Effector memory CD4-positive, alpha-beta T cell (primary cell): ENCODE data around the gene FXYD5.

Source experiments
- DNase-seq, 3 donors: peaks; one replicate each; pipeline ENCODE4 v3.0.0-alpha.2; 2020
- H3K27ac ChIP-seq: 2 replicates; pipeline ENCODE4 v1.7.0; 2013; ENCODE audit warnings: mild to moderate bottlenecking, low read length, moderate library complexity; ENCODE audit not compliant: insufficient read depth, poor library complexity, severe bottlenecking
- H3K27me3 ChIP-seq: replicated peaks from 2 replicates; pipeline ENCODE4 v1.7.0; 2013; ENCODE audit warnings: mild to moderate bottlenecking, low read length; ENCODE audit not compliant: insufficient read depth, control insufficient read depth, poor library complexity, severe bottlenecking
- H3K36me3 ChIP-seq: 2 replicates; pipeline ENCODE4 v1.7.0; 2013; ENCODE audit warnings: mild to moderate bottlenecking, low read length, moderate library complexity; ENCODE audit not compliant: control insufficient read depth, insufficient read depth
- H3K4me1 ChIP-seq: 2 replicates; pipeline ENCODE4 v1.7.0; 2013; ENCODE audit warnings: low read length, mild to moderate bottlenecking; ENCODE audit not compliant: control insufficient read depth, insufficient read depth, poor library complexity, severe bottlenecking
- H3K4me3 ChIP-seq: 2 replicates; pipeline ENCODE4 v1.7.0; 2013; ENCODE audit warnings: low read length, low read depth, mild to moderate bottlenecking; ENCODE audit not compliant: insufficient read depth, poor library complexity, severe bottlenecking
- H3K9me3 ChIP-seq: 2 replicates; pipeline ENCODE4 v1.7.0; 2013; ENCODE audit warnings: mild to moderate bottlenecking, low read length, moderate library complexity; ENCODE audit not compliant: control insufficient read depth

The FXYD5 gene

DNA sequence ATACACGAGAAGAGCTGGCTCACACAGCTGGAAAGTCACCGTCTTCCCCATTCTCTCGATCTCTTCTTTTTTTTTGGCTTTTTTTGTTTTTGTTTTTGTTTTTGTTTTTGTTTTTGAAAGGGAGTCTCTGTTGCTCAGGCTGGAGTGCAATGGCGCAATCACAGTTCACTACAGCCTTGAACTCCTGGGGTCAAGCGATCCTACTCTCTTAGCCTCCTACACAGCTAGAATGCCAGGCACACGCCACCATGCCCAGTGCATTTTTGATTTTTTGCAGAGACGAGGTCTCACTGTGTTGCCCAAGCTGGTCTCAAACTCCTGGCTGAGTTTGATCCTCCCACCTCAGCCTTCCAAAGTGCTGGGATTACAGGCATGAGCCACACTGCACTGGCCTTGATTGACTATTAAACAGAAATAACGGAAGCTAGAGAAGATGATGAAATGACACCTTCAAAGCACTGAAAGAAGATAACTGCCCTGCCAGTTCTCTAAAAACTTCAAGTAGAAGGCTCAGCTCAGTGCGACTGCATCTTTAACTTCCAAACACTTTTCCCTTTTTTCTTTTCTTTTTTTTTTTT, 34.9 kb upstream of the FXYD5 start:
- no peaks in the 10 kb centered on the region for H3K36me3 ChIP-seq
- H3K9me3 ChIP-seq: no peaks in the 10 kb centered on the region
- DNase-seq: no peak
- H3K4me3 ChIP-seq: no peak overlapping the region
- peaks cover 9% of the 10 kb centered on the region for H3K4me1 ChIP-seq
- no peaks in the 10 kb centered on the region for H3K27me3 ChIP-seq
- H3K27ac ChIP-seq: no peak overlapping the region

DNA sequence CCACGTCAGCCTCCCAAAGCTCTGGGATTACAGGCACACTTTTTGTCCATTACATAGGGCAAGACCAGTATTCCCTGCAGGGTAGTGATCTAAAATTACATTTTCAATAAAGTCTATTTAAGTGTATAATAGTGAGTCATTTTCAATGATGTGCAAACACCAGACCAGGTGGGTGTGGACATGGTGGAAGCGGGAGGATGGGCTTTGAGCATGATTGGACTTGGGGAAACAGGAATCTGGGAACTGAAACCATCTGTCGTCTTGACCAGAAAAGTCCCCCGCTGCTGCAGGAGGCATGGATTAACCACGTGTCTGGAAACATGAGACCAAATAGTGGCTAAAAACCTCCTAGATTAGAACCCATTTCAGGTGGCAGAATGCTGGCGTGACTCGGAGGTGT, 34.0 kb upstream of the FXYD5 start:
- peaks cover 5% of the 10 kb centered on the region for H3K4me1 ChIP-seq
- H3K27ac ChIP-seq: no peak overlapping the region
- no peak overlapping the region for H3K4me3 ChIP-seq

DNA sequence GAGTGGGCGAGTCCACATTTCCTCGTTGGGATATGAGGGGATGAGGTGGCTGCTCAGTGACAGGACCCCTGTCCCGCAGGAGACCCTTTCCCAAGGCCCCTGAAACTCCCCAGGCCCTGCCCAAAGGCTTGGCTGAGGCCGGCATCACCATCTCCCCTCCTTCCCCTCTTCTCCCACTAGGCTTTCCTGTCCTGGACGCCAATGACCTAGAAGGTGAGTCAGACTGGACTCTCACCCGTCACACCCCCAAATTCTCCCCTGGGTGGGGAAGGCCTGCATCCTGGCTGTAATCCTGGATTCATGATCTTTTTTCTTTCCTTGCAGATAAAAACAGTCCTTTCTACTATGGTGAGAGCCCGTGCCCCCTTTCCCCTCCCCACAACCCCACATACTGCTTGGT, 33.6 kb upstream of the FXYD5 start:
- no peak for DNase-seq
- H3K4me1 ChIP-seq: peaks cover 5% of the 10 kb centered on the region
- no peak overlapping the region for H3K27ac ChIP-seq
- no peak overlapping the region for H3K4me3 ChIP-seq
- H3K9me3 ChIP-seq: no peaks in the 10 kb centered on the region
- H3K36me3 ChIP-seq: no peaks in the 10 kb centered on the region
- no peaks in the 10 kb centered on the region for H3K27me3 ChIP-seq

More for the DNA sequence above, 34.0 kb upstream of the FXYD5 start:
- H3K9me3 ChIP-seq: no peaks in the 10 kb centered on the region
- no peak for DNase-seq
- no peaks in the 10 kb centered on the region for H3K27me3 ChIP-seq
- H3K36me3 ChIP-seq: no peaks in the 10 kb centered on the region

DNA sequence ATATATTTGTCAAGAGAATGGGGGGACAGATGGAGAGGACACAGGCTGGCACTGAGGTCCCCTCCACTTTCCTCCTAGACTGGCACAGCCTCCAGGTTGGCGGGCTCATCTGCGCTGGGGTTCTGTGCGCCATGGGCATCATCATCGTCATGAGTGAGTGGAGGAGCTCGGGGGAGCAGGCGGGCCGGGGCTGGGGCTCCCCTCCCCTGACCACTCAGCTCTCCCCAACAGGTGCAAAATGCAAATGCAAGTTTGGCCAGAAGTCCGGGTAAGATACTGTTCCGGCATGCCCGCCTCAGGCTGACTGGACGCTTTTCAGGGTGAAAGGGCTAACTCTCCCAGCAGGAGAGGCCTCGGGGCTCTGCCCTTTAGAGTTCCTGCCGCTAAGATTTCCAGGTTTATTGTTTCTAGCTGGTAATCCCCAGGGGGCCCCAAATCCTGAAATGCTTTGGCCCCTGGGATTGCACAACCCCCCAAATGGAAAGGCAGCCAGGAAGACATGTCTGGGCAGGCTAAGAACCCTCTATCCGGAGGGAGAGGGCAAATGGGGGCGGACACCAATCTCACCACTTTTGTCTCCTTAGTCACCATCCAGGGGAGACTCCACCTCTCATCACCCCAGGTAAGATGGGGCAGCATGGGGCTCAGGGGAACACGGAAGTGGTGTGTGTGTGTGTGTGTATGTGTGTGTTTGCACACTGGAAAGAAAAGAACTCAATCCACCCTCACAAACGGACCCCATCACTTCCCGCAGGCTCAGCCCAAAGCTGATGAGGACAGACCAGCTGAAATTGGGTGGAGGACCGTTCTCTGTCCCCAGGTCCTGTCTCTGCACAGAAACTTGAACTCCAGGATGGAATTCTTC, 31.6 kb upstream of the FXYD5 start:
- no peaks in the 10 kb centered on the region for H3K27me3 ChIP-seq
- H3K4me3 ChIP-seq: no peak overlapping the region
- H3K36me3 ChIP-seq: no peaks in the 10 kb centered on the region
- H3K4me1 ChIP-seq: peaks cover 5% of the 10 kb centered on the region
- no peaks in the 10 kb centered on the region for H3K9me3 ChIP-seq
- no peak for DNase-seq
- H3K27ac ChIP-seq: no peak overlapping the region

DNA sequence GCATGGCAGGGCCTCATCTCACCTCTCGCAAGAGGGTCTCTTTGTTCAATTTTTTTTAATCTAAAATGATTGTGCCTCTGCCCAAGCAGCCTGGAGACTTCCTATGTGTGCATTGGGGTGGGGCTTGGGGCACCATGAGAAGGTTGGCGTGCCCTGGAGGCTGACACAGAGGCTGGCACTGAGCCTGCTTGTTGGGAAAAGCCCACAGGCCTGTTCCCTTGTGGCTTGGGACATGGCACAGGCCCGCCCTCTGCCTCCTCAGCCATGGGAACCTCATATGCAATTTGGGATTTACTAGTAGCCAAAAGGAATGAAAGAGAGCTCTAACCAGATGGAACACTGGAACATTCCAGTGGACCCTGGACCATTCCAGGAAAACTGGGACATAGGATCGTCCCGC, 31.0 kb upstream of the FXYD5 start:
- Histone ChIP-seq H3K9me3 (no peaks in the 10 kb centered on the region), H3K4me3 (no peak overlapping the region), H3K36me3 (no peaks in the 10 kb centered on the region), H3K4me1 (peaks cover 5% of the 10 kb centered on the region), H3K27ac (no peak overlapping the region), H3K27me3 (no peaks in the 10 kb centered on the region)
- no peak for DNase-seq

DNA sequence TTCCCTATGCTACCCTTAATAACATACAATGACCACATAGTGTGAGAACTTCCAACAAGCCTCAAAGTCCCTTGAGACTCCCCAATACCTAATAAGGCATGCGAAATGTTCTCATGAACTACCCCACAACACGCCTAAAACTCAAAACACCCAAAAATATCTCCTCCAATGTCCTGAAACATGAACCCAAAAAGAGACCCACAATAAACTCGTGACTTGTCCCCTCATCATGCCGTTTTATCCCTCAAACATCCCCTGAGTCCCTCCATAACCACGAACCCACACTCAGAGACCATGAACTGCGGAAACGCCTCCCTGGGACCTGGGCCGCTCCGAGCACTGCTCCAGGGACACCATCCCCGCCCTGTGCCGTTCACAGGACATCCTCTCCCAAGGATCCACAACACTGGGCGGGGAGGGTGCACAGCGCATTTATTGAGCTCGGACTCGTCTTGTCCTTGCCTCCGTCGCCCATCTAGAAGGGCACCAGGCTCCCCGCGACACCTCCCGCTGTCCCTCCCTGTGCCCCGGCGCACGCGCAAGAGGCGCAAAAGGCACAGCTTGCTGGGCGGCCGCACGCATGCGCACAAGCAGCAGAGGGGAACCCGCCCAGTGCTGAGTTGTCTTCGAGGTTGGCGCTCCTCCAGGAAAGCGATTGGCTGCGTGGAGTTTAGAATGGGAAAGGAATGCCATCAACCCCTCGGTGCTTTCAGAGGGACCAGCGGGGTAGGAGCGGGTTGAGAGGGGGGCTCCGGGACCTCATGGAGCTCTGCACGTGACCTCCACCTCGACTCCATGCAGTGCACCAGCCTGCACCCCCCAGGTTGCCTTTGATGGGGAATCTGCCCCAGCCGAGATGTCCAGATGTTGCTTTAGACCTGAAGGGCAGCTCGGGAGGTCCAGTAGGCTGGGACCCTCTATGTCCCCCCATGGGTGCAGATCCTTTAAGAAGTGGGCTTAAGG, 30.2 kb upstream of the FXYD5 start:
- Histone ChIP-seq H3K27ac (peak overlapping the region; percentile 30), H3K4me1 (peaks cover 5% of the 10 kb centered on the region), H3K36me3 (no peaks in the 10 kb centered on the region), H3K4me3 (peak overlapping the region; percentile 55), H3K9me3 (no peaks in the 10 kb centered on the region), H3K27me3 (no peaks in the 10 kb centered on the region)
- DNase-seq: peak; percentile 68 to 82 (median 70)

DNA sequence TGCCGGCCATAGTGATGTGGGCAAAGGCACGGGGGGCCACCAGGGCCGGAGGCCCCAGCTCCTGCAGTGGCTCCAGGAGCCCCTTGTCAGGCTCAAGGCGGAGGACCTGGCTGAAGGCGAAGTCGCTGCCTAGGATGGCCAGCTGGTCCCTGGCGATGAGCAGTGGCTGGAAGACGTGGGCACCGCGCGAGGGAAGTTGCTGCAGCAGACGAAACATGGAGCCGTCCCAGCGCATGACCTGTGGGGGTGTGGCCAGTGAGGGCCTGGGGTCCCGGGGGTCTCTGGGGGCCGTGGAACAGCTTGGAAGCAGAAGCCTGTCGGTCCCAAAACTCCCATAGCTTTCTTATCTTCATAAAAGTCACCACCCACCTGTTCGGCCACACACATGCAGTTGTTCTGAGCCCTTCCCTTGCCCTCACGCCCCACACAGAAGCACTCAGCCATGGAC, 29.2 kb upstream of the FXYD5 start:
- Histone ChIP-seq H3K9me3 (no peaks in the 10 kb centered on the region), H3K4me1 (peaks cover 5% of the 10 kb centered on the region), H3K27ac (no peak overlapping the region), H3K4me3 (no peak overlapping the region), H3K27me3 (no peaks in the 10 kb centered on the region), H3K36me3 (no peaks in the 10 kb centered on the region)
- no peak for DNase-seq

DNA sequence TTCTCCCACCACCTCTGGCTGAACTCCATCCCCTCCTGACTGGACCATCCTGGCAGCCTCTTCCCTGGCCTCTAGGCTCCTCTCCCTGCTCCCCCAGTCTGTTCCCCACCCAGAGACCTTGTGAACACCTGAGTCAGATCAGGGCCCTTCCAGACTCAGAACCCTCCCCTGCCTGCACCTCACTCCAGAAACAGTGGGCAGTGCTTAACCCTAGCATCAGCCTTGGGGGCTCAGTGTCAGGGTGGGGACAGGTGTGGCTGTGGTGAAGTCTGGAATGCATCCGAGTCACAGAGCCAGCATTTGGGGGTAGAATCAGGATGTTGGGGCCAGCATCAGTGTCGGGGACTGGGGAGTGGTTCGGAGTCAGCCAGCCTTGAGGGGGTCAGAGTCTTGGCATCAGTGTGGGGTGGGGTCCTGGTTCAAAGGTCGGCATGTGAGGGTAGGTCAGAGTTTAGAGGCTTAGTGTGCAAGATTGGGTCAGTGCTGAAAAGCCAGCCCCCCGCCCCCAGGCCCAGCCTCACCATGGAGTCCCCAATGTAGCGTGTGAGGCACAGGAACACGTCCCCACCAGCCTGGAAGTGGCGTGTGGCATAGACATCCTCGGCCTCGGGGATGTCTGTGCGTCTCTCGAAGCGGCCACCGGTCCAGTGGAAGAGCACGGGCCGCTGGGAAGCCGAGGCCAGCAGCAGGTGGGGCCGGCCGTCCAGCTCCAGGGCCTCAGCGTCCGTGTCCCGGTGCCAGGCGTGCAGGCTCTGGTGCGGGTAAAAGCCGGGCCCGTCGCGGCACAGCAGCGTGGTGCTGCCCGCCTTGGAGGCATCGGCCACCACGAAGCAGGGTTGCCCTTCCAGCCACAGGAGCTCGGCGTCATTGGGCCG, 28.5 kb upstream of the FXYD5 start:
- H3K4me3 ChIP-seq: no peak overlapping the region
- H3K27ac ChIP-seq: no peak overlapping the region
- peaks cover 5% of the 10 kb centered on the region for H3K4me1 ChIP-seq
- no peaks in the 10 kb centered on the region for H3K9me3 ChIP-seq
- H3K36me3 ChIP-seq: no peaks in the 10 kb centered on the region
- no peaks in the 10 kb centered on the region for H3K27me3 ChIP-seq
- DNase-seq: no peak

DNA sequence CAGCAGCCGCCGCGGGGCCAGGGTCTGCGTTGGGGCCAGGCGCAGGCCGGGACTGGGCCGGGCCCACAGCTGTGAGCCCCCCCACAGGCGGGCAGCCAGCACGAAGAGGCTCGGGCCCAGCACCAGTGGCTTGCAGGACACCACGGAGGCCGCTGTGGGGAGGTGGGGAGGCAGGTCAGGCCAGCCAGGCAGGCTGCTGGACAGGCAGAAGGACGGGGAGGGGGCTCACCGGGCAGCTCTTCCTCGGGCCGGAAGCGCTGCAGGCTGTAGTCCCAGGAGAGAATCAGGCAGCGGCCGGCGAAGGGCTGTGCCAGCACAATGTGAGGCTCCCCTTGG, 27.9 kb upstream of the FXYD5 start:
- no peak for DNase-seq
- Histone ChIP-seq H3K27ac (no peak overlapping the region), H3K27me3 (no peaks in the 10 kb centered on the region), H3K36me3 (no peaks in the 10 kb centered on the region), H3K4me1 (peaks cover 5% of the 10 kb centered on the region), H3K9me3 (no peaks in the 10 kb centered on the region), H3K4me3 (no peak overlapping the region)
